Ishikawa (cell line): ENCODE results near the gene DEUP1.

ENCODE experiments used
- CREB1 ChIP-seq: IDR thresholded peaks from 2 replicates; pipeline ENCODE4 v1.6.1; 2012; ENCODE audit warnings: low read depth
- EP300 ChIP-seq: IDR thresholded peaks from 2 replicates; pipeline ENCODE4 v1.6.1; 2012; ENCODE audit warnings: borderline replicate concordance
- NFIC ChIP-seq: IDR thresholded peaks from 2 replicates; pipeline ENCODE4 v1.6.1; 2012
- TAF1 ChIP-seq: IDR thresholded peaks from 2 replicates; pipeline ENCODE4 v1.6.1; 2012; ENCODE audit warnings: low read depth, mild to moderate bottlenecking
- TEAD4 ChIP-seq: IDR thresholded peaks from 2 replicates; pipeline ENCODE4 v1.6.1; 2012
- USF1 ChIP-seq: IDR thresholded peaks from 2 replicates; pipeline ENCODE4 v1.6.1; 2012
- YY1 ChIP-seq: IDR thresholded peaks from 2 replicates; pipeline ENCODE4 v1.6.1; 2012; ENCODE audit warnings: low read depth
- ZBTB7A ChIP-seq: IDR thresholded peaks from 2 replicates; pipeline ENCODE4 v1.6.1; 2012; ENCODE audit warnings: low read depth
- TF ChIP-seq, protein P1 (sequence below): IDR thresholded peaks from 2 replicates; pipeline ENCODE4 v1.6.1; 2012; ENCODE audit warnings: low read depth, mild to moderate bottlenecking
- TF ChIP-seq, protein P2 (sequence below): IDR thresholded peaks from 2 replicates; pipeline ENCODE4 v1.6.1; 2012

GRCh38 chr11:93323747-93324146 is 6.8 kb upstream of the DEUP1 start:
- TF ChIP-seq ZBTB7A (no peak), EP300 (no peak), TAF1 (no peak), TEAD4 (no peak), CREB1 (no peak), USF1 (no peak), YY1 (no peak), NFIC (no peak)
- TF ChIP-seq, protein P1, sequence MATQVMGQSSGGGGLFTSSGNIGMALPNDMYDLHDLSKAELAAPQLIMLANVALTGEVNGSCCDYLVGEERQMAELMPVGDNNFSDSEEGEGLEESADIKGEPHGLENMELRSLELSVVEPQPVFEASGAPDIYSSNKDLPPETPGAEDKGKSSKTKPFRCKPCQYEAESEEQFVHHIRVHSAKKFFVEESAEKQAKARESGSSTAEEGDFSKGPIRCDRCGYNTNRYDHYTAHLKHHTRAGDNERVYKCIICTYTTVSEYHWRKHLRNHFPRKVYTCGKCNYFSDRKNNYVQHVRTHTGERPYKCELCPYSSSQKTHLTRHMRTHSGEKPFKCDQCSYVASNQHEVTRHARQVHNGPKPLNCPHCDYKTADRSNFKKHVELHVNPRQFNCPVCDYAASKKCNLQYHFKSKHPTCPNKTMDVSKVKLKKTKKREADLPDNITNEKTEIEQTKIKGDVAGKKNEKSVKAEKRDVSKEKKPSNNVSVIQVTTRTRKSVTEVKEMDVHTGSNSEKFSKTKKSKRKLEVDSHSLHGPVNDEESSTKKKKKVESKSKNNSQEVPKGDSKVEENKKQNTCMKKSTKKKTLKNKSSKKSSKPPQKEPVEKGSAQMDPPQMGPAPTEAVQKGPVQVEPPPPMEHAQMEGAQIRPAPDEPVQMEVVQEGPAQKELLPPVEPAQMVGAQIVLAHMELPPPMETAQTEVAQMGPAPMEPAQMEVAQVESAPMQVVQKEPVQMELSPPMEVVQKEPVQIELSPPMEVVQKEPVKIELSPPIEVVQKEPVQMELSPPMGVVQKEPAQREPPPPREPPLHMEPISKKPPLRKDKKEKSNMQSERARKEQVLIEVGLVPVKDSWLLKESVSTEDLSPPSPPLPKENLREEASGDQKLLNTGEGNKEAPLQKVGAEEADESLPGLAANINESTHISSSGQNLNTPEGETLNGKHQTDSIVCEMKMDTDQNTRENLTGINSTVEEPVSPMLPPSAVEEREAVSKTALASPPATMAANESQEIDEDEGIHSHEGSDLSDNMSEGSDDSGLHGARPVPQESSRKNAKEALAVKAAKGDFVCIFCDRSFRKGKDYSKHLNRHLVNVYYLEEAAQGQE = no peak
- TF ChIP-seq, protein P2, sequence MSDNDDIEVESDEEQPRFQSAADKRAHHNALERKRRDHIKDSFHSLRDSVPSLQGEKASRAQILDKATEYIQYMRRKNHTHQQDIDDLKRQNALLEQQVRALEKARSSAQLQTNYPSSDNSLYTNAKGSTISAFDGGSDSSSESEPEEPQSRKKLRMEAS = no peak
